Tongue (tissue), 2 donors: ENCODE results near the gene KRT17. TPM values are rescaled to one million over a fixed set of nuclear protein-coding genes. Genes with fewer than 3 reads are reported as not detected.
"Not testable (repeated sequence)": the region's sequence is repeated elsewhere in the genome, so short reads cannot be mapped to it uniquely, and the experiment has no call there.

Source experiments
- DNase-seq: peaks from one replicate; pipeline ENCODE4 v3.0.0-alpha.2; 2015
- total RNA-seq: library from RNA; depleted of rRNA; stranded (reverse); fragments of >200 nt; gene quantifications from one replicate; pipeline ENCODE4 v1.2.3, GENCODE V29; 2014

The KRT17 gene
- total RNA-seq, 1 donor from 2014 or later, result 253 TPM

DNA sequence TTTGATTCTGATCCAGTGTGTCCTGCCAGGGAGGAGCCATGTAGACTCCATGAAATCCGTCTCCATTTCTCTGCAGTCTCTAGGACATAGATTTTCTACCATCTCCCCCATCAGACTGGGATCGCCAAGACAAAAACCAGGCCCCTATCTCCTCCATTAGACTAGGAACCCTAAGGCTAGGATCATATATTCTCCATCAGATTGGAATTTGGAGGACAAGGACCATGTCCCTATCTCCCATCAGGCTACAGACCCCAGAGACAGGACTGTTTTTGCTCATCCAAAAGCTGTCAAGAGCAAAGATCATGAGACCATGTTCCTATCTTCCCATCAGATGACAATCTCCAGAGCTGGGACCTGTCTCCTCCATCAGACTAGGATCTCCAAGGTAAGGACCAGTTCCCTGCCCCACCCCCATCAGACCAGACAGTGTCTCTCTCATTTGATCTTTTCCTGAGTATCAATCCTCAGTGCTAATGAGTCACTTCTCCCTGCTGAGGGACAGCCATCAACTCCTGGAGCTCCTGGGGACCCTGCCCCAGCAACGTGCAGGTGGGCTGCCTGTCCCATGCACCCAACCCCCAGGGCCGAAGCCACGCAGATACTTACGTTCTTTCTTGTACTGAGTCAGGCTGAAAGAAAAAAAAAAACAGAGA, 4.3 kb downstream of the KRT17 start:
- not testable (repeated sequence) for DNase-seq

DNA sequence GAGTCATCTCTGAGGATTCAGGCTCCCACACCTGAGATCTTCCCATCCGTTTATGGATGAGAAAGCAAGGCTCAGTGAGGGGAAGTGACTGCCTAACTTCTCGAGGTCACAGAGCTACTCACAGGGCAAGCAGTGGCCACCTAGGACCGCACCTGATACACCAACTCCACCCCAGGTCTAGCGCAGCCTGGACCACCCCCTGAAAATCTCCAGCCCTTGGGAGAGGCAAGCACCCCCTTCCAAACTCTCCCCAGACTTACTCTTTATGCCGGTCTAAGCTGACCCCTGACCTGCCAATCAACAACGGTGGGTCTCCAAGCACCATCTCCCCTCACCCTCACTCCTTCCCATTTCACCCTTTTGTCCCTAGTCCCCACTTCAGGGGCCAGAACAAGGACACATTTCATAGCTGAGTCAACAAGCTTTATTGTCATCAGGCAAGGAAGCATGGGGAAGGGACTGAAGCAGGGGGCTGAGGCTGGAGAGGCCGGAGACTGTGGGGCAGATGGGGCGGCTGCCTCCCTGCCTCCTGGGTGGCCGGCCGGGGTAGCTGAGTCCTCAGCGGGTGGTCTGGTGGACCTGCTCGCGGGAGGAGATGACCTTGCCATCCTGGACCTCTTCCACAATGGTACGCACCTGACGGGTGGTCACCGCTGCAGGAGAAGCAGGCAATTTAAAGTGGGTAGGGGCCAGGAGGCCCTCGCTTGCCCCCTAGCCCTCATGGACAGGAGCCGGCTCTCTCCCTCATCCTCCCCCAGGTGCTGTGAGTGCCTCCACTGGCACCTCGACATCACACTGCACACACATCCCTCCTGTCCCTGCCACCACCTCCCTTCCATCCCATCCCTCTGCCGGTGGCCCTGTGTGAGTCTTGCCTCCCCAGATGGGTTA, 5.1 kb downstream of the KRT17 start:
- DNase-seq, result no peak

DNA sequence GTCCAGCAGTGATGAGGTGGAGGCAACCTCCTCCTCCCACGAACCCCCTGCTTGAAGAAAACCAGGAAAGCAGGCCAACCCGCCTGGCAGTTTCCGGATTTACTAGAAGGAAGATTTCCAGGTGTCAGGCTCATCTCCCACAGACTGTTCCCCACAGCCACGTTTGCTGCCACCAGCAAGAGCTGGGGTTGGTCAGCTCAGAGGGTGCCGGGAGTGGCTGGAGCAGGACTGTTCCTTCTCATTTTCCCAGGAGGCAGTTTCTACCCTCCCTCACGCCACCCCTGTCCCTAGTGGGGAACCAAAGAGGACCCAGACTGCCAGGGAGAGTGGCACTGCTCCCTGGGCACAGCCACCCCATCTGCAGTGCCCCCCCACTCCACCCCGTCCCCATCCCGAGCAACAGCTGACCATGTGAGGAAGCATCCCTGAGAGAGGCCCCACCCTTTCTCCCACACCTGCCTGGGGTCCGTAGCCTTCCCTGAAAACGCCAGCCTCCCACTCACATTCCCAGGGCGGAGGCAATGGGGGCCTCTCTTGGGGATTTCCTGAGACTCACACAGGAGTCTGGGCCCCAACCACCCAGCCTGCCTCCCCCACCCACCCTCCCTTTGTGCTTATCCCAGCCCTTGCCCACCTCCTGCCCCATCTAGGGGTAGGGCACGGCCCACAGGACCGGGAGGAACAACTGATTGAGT, 5.9 kb downstream of the KRT17 start:
- no peak for DNase-seq

DNA sequence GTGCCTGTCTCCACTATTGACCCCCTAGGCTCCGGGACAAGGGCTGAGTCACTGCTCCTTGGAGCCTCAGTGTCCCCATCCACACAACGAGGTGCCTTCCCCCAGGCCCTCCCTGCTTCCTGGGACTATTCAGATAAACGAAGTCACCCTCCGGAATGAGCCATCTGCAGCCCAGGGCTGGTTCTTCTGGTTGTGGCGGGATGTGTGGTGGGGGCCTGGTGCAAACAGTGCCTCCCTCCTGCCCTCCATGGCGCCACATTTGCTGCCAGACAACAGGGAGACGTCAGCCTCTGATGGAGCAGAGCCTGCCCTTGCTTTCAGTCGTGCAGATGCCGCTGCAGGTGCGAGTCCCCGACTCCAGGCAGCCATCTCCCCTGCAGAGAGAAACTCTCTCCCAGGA, 6.7 kb downstream of the KRT17 start:
- DNase-seq, result no peak

DNA sequence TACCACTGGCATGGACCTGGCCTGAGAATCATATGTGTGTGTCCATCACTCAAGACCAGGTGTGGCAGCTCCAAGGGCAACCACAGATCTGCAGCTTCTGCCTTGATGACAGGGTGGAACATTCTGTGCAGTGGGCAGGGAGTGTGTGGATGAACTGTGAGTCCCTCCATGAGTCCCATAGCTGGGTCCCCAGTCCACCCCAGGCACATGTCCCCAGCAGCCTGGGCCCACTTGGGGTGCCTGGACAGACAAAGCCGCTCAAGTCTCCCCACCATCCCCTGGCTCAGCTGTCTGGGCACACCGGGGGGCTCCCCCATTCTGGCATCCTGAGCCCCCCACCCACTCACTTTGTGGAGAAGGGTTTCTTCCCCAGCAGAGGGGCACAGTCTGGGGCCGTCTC, 7.2 kb downstream of the KRT17 start:
- no peak for DNase-seq

DNA sequence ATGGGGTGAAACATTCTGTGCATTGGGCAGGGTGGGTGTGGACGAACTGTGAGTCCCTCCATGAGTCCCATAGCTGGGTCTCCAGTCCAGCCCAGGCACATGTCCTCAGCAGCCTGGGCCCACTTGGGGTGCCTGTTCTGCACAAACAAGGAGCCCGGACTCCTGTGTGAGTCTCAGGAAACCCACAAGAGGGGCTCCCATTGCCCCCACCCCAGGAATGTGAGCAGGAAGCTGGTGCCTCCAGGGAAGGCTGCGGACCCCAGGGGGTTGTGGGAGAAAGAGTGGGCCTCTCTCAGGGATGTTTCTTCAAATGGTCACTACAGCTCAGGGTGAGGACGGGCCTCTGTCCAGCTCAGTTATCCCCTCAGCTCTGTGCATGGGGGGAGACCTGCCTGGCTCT, 7.9 kb downstream of the KRT17 start:
- DNase-seq, result not testable (repeated sequence)

DNA sequence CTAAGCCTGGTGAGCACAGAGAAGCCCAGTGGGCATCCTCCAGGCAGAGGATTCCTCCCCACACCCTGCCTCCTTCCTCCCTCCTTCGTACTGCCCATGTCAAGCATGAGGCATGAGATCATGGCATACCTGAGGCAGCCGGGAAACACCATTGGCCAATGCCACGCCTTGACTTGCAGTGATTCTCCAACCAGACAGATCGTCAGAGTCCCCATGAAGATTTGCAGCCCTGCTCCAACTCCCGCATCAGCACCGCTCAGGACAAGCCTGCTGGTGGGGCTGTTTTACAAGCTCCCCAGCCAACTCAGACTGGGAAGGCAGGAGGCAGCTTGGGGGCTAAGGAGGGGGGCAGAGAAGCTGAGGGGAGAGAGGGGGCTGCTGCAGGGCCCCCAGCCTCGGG, 8.9 kb downstream of the KRT17 start:
- DNase-seq, result no peak

DNA sequence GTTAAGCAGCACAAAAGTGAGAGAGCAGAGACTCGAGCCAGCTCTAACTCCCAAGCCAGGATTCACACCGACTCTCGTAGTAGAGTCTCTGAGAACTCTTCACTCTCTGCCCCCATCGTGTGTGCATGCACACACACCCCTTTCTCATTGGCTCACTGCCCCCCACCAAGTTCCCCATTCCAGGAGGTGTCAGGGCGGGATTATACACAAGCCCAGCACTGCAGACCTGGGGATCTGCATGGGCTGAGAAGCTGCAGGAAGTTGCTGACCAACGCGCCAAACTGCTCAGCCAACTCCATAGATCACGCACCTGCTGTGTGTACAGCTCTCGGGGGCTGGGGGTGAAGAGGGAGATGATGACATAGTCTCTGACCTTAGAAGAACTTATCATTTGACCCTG, 9.6 kb downstream of the KRT17 start:
- not testable (repeated sequence) for DNase-seq

DNA sequence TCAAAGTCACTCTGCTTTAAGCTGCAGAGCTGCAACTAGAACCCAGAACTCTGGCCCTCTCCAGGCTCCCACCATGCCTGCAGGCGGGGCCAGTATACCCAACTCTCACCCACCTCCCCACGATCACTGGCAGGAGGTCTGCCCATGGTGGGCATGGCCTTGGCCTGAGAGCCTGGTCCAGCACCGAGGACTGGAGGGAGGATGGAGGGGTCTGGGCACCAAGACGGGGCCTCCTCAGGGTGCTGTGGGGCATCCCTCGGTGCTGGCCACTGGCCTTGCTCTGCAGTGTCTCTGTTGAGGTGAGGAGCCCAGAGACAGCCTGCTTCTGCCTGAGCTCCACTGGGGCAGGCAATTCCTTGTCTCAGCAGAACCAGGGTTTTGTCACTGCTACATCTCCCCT, 10.3 kb downstream of the KRT17 start:
- no peak for DNase-seq

DNA sequence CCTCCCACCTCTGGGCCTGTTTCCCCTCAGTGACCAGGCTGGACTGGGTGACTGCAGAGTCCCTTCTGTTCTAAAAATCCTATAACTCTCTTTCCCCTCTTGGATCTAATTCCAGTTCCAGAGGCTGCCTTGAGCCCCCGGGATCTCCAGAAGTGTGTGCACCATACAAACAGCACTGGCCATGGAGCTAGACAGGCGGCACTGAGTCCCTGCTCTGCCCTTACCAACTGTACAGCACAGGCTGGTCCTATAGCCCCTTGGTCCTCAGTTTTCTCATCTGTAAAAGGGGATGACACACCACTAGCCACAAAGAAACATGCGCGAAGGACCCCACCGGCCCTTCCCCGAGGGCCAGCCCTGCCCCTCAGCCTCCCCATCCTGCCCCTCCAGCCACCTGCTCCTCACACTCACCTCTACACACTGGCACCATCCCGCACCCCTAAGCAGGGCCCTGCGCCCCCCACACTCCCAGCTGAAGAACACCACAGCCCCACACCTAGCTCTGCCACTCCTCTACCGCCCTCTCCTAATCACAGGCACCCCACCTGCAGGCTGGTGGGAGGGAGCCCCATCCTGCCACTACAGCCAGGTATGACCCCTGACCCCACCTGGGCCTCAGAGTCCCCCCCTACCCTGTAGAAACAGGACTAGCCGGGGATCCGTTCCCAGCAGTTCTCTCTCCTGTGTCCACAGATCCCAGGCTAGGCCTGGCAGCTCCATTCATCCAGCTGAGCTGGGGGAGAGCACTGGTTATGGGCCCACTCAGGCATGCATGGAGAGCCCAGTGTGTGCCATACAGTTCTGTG, 10.9 kb downstream of the KRT17 start:
- DNase-seq, result no peak

DNA sequence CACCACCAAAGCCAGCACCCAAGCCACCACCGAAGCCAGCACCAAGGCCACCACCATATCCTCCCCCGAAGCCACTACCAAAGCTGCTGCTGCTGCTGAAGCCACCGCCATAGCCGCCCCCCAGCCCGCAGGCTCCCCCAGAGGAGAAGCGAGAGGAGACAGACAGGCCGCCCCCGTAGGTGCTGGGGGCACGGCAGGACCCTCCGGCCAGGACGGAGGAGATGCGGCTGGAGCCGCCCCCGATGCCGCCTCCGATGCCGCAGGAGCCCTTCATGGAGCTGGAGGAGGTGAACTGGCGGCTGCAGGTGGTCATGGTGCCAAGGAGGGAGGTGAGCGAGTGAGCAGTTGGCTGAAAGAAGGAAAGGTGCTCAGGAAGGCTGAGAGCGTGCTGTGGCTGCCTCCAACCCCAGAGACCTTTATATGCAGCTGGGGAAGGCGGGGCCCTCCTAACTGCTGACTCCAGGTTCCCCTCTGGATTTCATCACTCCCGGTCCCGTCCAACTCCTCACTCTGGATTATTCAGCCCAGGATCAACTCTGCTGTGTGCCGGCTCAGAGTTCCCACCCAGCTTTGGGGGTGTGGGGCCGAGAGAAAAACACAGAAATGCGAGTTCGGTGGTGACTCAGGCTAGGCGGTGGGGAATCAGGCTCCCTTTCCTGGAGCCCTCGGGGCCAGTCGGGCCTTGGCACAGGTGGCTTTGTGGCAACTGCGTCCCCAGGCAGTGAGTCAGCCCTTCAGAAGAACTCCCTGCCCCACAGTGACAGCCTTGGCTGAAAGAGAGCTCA, 11.8 kb downstream of the KRT17 start, which contains the start of gene KRT16:
TSS of gene KRT16 (minus strand) at position 392 of the 785 bp plus-strand sequence. CDS start at position 313, 79 bp downstream.
- DNase-seq, result not testable (repeated sequence)

DNA sequence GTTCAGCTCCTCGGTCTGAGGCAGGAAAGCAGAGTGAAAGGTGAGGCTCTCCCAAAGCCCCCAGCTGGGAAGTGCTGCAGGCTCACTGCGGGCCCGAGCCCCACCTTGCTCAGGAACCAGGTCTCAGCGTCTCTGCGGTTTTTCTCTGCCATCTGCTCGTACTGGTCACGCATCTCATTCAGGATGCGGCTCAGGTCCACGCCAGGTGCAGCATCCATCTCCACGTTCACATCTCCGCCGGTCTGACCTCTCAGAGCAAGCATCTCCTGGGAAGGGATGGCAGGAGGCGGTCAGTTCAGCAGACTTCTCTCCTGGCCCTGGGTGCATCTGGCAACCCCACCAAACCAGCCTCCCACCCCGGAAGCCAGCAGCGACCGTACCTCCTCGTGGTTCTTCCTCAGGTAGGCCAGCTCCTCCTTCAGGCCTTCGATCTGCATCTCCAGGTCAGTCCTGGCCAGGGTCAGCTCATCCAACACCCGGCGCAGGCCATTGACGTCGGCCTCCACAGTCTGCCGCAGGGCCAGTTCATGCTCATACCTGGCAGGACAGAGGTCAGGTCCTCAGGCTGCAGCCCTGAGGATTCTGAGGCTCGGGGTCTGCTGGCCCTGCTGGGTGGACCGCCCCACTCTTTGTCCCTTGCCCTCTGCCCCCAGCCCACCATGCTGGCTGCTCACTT, 13.3 kb downstream of the KRT17 start:
- DNase-seq, result no peak

DNA sequence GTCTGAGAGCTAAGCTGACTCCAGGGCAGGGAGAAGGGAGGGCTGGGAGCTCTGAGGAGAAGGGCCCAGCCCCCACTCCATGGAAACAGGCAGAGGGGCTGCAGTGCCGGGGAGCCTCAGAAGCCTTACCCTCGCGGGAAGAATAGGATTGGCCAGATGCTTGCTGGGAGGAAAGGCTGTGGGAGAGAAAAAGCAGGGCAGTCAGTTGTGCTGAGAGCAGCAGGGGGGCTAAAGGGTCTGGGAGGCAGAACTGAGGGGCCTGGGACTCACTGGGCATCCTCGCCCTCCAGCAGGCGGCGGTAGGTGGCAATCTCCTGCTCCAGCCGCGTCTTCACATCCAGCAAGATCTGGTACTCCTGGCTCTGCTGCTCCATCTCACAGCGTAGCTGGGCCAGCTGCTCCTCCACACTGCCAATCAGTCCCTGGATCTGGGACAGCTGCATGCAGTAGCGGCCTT, 14.3 kb downstream of the KRT17 start:
- DNase-seq, result not testable (repeated sequence)

DNA sequence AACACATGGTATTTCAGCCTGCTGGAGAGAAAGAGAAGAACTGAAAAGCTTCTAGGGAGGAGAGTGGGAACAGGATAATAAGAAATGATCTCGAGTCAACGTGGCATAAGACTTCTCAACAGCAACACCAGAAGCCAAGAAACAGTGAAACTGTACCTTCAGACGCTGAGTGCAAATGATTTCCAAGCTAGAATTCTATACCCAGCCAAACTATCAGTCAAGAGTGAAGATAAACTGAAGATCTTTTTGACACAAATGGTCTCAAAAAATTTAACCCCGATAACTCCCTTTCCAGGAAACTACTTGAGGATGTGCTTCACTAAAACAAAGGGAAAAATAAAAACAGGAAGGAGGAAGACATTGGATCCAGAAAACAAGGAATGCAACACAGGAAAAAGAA, 17.4 kb downstream of the KRT17 start:
- DNase-seq, result not testable (repeated sequence)

DNA sequence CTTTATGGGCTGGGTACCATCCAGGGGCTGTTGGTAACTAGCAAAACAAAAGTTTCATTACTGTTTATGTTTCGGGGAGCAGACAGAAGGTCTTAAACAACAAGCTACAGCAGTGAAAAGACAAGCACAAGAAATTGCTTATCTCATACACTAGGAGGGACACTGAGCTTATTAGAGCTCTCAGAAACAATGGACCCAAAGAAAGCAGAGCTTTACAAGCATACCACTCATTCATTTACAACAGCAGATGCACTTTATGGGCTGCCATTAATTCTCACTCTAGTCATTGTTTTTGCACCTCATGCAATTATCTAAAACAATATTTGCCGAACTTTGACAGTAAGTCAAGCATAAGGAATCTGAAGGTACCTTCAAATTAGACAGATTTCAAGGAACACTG, 21.9 kb downstream of the KRT17 start:
- DNase-seq, result no peak

DNA sequence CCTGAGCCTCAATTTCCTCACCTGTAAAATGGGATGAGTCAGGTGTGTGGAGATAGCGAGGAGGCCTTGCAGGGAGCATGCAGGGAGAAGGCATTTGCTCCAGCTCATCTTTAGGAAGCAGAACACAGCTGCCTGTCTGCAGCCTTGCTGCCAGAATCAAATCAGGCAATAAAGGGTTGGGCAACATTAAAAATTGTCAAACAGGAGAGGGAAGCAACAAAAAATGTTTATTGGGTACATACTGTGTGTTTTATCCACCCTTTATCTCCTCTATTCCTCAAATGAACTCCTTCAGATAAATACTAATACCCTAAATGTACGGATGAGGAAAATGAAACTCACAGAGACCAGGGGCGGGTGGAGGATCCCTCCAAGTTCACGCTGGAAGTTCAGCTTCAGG, 24.1 kb downstream of the KRT17 start:
- DNase-seq, result no peak

DNA sequence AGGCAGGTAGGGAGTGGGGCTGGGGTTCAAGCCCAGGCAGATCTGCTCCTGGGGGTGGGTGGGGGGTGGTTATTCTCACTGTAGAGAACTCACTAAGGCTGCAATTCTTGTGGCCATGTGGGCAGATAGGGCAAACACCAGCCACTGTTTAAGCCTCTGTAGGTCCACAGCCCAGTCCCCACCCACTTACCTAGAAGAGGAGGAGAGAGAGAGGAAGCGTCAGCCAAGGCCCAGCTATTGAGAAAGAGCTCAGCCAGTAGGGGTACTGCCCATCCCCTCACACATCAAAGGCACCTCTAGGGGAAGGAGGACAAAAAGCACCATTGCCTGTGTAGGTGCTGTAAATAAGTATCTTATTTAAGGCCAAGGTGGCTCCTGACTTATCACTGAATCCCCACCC, 24.7 kb downstream of the KRT17 start:
- no peak for DNase-seq

DNA sequence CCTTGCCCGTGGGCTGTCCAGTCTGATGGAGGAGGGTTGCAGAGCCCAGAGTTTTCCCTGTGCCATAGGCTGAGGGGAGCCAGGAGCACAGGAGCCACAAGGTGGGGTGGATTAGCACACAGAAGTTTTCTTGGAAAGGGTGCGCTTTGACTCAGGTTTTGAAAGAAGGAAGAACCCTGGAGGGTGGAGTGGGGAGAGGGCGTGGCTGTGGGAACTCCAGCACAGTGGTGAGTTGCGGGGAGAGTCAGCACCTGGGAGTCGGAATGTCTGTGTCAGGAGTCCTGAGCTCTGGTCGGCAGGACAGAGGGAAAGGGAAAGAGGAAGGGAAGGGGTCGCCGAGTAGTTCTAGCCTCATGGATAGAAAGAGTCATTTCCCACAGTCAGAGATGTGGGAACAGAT, 28.8 kb downstream of the KRT17 start:
- DNase-seq, result no peak

DNA sequence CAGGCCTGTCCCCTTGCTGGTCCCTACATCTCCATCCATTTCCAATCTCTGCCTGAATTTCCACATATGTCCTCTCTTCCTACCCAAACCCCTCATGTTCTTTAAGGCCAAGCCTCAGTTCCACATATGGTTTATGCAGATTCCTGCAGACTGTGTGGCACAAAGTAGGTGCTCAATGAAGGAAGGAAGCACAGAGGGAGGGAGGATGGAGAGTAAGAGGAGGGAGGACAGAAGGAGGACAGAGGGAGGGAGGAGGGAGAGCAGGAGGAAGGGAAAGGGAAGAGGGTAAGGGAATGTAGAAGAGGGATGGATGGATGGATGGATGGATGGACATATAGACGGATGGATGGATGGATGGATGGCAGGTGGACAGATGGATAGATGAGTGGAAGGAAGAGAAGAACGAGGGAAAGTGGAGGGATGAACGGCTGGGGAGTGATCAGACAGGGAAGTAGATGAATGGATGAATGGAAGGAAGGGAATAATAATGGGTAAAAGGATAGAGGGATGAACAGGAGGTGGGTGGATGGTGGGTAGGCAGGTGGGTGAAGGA, 29.9 kb downstream of the KRT17 start:
- DNase-seq, result no peak

DNA sequence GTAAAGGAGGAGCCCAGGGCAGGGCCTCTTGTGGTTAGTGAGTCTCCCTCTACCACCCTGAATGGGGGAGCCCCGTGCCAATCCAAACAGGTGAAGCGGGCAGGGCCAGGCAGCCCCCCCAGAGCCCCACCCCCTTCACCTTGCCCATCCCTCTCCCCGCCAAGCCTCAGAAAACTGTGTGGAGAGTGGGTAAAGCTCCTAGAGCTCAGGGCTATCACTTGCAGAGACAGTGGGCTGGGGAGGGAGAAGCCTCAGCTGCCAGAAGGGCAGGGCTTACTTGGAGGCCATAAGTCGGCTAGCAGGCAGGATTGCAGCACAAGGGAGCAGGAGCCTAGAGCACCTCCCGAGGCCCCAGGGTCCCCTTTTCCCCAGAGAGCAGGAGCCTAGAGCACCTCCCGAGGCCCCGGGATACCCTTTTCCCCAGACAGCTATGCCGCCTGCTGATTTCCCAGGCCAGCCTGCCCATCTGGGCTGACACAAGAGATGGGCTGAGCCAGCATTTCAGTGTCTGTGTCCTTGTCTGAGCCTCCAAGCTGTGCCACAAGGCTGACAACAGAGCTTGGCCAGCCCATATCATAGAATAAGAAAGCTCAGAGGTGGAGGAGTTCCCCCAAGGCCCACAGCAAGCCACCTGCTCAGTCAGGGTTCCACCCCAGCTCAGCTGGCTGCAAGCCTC, 30.9 kb downstream of the KRT17 start:
- DNase-seq, result peak; percentile 38
